SJCRH30 (cell line): ENCODE results near the gene CHPT1. TPM values are rescaled to one million over a fixed set of nuclear protein-coding genes. Genes with fewer than 3 reads are reported as not detected.
"Not testable (repeated sequence)": the region's sequence is repeated elsewhere in the genome, so short reads cannot be mapped to it uniquely, and the experiment has no call there.

Experiments used
- DNase-seq, 2 experiments: peaks; one replicate each; pipeline ENCODE4 v3.0.0-alpha.2; 2015 to 2020
- H3K27ac ChIP-seq: fragments of 250-450 bp; sonication (Bioruptor Pico); 2 replicates; pipeline ENCODE4 v1.5.1; 2020; ENCODE audit warnings: mild to moderate bottlenecking, moderate library complexity
- H3K27me3 ChIP-seq: fragments of 250-450 bp; sonication (Bioruptor Pico); 2 replicates; pipeline ENCODE4 v1.5.1; 2020; ENCODE audit warnings: mild to moderate bottlenecking, moderate library complexity
- H3K36me3 ChIP-seq: fragments of 250-450 bp; sonication (Bioruptor Pico); 2 replicates; pipeline ENCODE4 v1.5.1; 2020; ENCODE audit warnings: mild to moderate bottlenecking, moderate library complexity
- H3K4me1 ChIP-seq: fragments of 250-450 bp; sonication (Bioruptor Pico); 2 replicates; pipeline ENCODE4 v1.5.1; 2020; ENCODE audit warnings: mild to moderate bottlenecking, moderate library complexity
- H3K4me3 ChIP-seq: fragments of 250-450 bp; sonication (Bioruptor Pico); 2 replicates; pipeline ENCODE4 v1.5.1; 2020; ENCODE audit warnings: mild to moderate bottlenecking, moderate library complexity
- H3K9me3 ChIP-seq: fragments of 250-450 bp; sonication (Bioruptor Pico); replicated peaks from 2 replicates; pipeline ENCODE4 v1.5.1; 2020; ENCODE audit warnings: mild to moderate bottlenecking, moderate library complexity
- total RNA-seq: library from RNA; depleted of rRNA; stranded (reverse); fragments of >200 nt; shearing (Covaris generic); gene quantifications from 2 replicates; pipeline ENCODE4 v1.2.3, GENCODE V29; 2014; rRNA removed

CHPT1 gene
- 19.7 and 22.4 TPM in 2 replicates for total RNA-seq

GRCh38 chr12:101697197-101697929, at the start of gene CHPT1:
TSS of gene CHPT1 (plus strand) at chr12:101697640. CDS start at chr12:101697862, 222 bp downstream.
- H3K36me3 ChIP-seq, result no peaks in the 10 kb centered on the region
- H3K27ac ChIP-seq, result peak within 1 kb of the TSS; percentile 24; the same call in 1 of the 2 replicates
- H3K27me3 ChIP-seq, result no peaks in the 10 kb centered on the region
- no peaks in the 10 kb centered on the region for H3K9me3 ChIP-seq
- H3K4me1 ChIP-seq, result no peaks in the 10 kb centered on the region
- peak within 1 kb of the TSS; percentile 94 for H3K4me3 ChIP-seq
- DNase-seq, result peak; percentile 71 to 72

DNA sequence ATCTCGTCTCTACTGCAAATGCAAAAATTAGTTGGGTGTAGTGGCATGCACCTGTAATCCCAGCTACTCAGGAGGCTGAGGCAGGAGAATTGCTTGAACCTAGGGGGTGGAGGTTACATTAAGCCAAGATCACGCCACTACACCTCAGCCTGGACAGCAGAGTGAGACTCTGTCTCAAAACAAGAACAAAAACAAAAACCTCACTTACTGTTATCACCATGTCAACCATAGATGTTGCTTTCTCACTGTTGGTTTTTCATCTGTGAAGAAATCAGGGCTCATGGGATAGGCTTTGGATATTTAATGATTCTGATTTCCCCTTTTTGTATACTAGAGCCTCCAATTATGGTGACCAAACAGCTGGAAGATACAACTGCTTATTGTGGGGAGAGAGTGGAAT, 49.7 kb upstream of the CHPT1 start:
- no peaks in the 10 kb centered on the region for H3K9me3 ChIP-seq
- H3K36me3 ChIP-seq, result no peaks in the 10 kb centered on the region
- no peaks in the 10 kb centered on the region for H3K4me1 ChIP-seq
- H3K27me3 ChIP-seq, result no peaks in the 10 kb centered on the region
- no peak for DNase-seq
- H3K27ac ChIP-seq, result no peak overlapping the region
- H3K4me3 ChIP-seq, result no peak overlapping the region

- H3K27me3 ChIP-seq, result no peaks in the 10 kb centered on the region
- H3K36me3 ChIP-seq, result no peaks in the 10 kb centered on the region
- H3K4me1 ChIP-seq, result no peaks in the 10 kb centered on the region
- H3K9me3 ChIP-seq, result no peaks in the 10 kb centered on the region
- H3K27ac ChIP-seq, result no peak overlapping the region
- DNase-seq, result no peak
- no peak overlapping the region for H3K4me3 ChIP-seq
Observed at GRCh38 chr12:101648195-101648594, 49.2 kb upstream of the CHPT1 start.

DNA sequence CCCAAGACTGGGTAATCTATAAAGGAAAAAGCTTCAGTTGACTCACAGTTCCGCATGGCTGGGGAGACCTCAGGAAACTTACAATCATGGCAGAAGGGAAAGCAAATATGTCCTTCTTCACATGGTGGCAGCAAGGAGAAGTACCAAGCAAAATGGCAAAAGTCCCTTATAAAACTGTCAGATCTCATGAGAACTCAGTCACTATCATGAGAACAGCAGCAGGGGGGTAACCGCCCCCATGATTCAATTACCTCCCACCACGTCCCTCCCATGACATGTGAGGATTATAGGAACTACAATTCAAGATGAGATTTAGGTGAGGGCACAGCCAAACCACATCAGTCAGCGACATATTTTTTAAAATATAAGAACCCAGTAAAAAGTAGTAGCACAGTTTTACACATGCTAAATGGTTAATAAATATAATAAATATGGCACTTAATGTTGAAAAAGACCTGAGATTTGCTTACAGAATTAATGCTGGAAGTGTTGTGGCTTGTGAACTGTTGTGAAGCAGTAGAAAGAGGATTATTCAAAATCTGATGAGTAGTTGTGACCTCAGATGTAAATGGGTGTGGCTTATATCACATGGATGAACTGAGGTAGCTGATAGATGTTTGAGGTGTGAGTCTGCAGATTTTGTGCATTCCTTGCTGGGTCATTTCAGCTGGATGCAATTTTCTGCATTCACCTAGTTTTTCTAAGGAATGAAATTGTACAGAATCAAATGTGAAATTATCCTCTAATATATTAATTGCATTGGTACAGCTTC, 46.9 kb upstream of the CHPT1 start:
- Histone ChIP-seq H3K4me3 (no peak overlapping the region), H3K9me3 (no peaks in the 10 kb centered on the region), H3K4me1 (no peaks in the 10 kb centered on the region), H3K27me3 (no peaks in the 10 kb centered on the region), H3K36me3 (no peaks in the 10 kb centered on the region), H3K27ac (no peak overlapping the region)
- no peak for DNase-seq

GRCh38 chr12:101653030-101653429, 44.4 kb upstream of the CHPT1 start:
- H3K9me3 ChIP-seq, result no peaks in the 10 kb centered on the region; the same call in 1 of the 2 replicates
- no peaks in the 10 kb centered on the region for H3K4me1 ChIP-seq
- 0 out of 2 replicates have a peak, but pooled peaks cover 3% of the 10 kb centered on the region for H3K27me3 ChIP-seq
- no peak for DNase-seq
- no peak overlapping the region for H3K4me3 ChIP-seq
- no peak overlapping the region for H3K27ac ChIP-seq
- no peaks in the 10 kb centered on the region for H3K36me3 ChIP-seq

DNA sequence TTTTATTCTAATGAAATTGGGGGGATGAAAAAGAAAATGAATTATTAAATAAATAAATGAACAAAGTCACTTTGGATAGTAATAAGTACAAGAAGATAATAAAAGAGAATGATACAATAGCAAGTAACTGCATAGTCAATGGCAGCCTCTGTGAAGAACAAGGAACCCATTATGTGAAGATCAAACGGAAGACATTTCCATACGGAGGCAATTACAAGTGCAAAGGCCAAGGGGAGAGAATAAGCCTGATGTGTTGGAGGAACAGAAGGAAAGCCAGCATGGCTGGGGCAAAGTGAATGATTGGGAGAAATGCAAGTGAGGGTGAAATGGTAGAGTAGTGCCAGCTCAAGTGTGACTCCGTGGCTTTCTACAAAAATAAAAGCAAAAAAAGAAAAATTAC, 43.9 kb upstream of the CHPT1 start:
- Histone ChIP-seq H3K27me3 (0 out of 2 replicates have a peak, but pooled peaks cover 3% of the 10 kb centered on the region), H3K36me3 (no peaks in the 10 kb centered on the region), H3K4me3 (no peak overlapping the region), H3K9me3 (no peaks in the 10 kb centered on the region; the same call in 1 of the 2 replicates), H3K4me1 (no peaks in the 10 kb centered on the region), H3K27ac (no peak overlapping the region)
- DNase-seq, result no peak

GRCh38 chr12:101654442-101654841, 43.0 kb upstream of the CHPT1 start:
- Histone ChIP-seq H3K4me1 (no peaks in the 10 kb centered on the region), H3K27ac (no peak overlapping the region), H3K9me3 (no peaks in the 10 kb centered on the region; the same call in 1 of the 2 replicates), H3K4me3 (no peak overlapping the region), H3K27me3 (0 out of 2 replicates have a peak, but pooled peaks cover 3% of the 10 kb centered on the region), H3K36me3 (no peaks in the 10 kb centered on the region)
- no peak for DNase-seq

- H3K9me3 ChIP-seq, result no peaks in the 10 kb centered on the region; the same call in 1 of the 2 replicates
- no peak overlapping the region for H3K27ac ChIP-seq
- DNase-seq, result no peak
- H3K4me1 ChIP-seq, result no peaks in the 10 kb centered on the region
- H3K36me3 ChIP-seq, result no peaks in the 10 kb centered on the region
- H3K4me3 ChIP-seq, result no peak overlapping the region
- 0 out of 2 replicates have a peak, but pooled peaks cover 3% of the 10 kb centered on the region for H3K27me3 ChIP-seq
Observed at GRCh38 chr12:101655393-101655792, 42.0 kb upstream of the CHPT1 start.

DNA sequence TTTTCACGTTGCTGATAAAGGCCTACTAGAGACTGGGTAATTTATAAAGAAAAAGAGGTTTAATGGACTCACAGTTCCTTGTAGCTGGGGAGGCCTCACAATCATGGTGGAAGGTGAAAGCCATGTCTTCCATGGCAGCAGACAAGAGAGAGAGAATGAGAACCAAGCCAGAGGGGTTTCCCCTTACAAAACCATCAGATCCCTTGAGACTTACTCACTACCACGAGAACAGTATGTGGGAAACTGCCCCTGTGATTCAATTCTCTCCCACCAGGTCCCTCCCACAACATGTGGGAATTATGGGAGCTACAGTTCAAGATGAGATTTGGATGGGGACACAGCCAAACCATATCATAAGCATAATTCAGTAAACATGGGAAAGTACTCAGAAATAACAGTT, 36.8 kb upstream of the CHPT1 start:
- H3K4me1 ChIP-seq, H3K9me3 ChIP-seq, H3K36me3 ChIP-seq, H3K27me3 ChIP-seq, H3K4me3 ChIP-seq, H3K27ac ChIP-seq, DNase-seq: not testable (repeated sequence)

DNA sequence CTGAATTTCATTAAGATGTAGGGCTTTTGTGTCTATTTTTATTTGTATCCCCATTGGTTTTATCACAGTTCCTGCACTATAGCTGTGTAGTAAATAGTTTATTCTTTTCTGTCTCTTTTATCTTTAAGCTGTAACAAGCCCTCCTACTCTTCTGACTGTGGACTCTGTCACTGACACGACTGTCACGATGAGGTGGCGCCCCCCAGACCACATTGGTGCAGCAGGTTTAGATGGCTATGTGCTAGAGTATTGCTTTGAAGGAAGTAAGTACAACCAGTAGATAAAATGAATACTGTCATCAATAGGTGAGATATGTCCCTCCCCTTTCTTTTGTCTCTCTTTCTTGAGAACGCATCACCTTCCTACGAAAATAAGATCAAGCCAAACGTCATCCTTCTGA, 34.1 kb upstream of the CHPT1 start:
- Histone ChIP-seq H3K4me3 (no peak overlapping the region), H3K36me3 (no peaks in the 10 kb centered on the region), H3K4me1 (no peaks in the 10 kb centered on the region), H3K27ac (no peak overlapping the region), H3K9me3 (no peaks in the 10 kb centered on the region), H3K27me3 (no peaks in the 10 kb centered on the region)
- no peak for DNase-seq

GRCh38 chr12:101664992-101665391, 32.4 kb upstream of the CHPT1 start:
- no peak for DNase-seq
- H3K36me3 ChIP-seq, result no peaks in the 10 kb centered on the region
- H3K27me3 ChIP-seq, result no peaks in the 10 kb centered on the region
- H3K27ac ChIP-seq, result no peak overlapping the region
- no peaks in the 10 kb centered on the region for H3K9me3 ChIP-seq
- H3K4me1 ChIP-seq, result no peaks in the 10 kb centered on the region
- no peak overlapping the region for H3K4me3 ChIP-seq

DNA sequence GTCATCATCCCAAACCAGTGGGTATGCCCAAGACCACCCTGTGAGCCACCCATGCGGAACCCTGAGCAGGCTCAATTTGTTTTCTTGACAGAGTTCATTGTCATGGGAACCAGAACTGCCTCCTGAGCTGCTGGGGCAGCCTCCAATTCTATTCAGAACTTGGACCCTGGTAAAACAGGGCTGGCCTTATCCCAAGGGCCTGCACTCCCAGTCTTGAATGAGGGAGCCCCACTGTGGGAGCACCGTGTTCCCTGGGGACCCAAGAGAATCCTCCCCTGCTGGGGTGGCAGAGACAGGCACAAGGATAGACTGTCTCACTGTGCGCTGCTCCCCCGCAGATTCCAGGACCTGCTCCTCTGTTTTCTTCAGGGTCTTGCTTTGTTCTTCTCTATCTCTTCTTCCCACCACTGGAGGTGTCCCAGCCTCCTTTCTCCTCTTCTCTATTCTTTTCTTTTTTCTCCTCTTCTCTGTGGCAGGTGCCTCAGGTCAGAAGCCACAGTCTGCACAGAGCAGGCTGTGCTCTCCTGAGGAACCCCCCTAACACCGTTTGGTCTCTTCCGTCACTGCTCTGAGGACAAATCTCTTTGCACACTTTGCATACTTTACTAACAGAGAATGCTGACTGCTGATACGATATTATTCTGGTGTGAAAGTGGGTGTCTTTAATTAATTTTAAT, 31.2 kb upstream of the CHPT1 start:
- Histone ChIP-seq H3K4me1 (no peaks in the 10 kb centered on the region), H3K9me3 (no peaks in the 10 kb centered on the region), H3K4me3 (no peak overlapping the region), H3K27me3 (no peaks in the 10 kb centered on the region), H3K27ac (no peak overlapping the region), H3K36me3 (no peaks in the 10 kb centered on the region)
- no peak for DNase-seq

DNA sequence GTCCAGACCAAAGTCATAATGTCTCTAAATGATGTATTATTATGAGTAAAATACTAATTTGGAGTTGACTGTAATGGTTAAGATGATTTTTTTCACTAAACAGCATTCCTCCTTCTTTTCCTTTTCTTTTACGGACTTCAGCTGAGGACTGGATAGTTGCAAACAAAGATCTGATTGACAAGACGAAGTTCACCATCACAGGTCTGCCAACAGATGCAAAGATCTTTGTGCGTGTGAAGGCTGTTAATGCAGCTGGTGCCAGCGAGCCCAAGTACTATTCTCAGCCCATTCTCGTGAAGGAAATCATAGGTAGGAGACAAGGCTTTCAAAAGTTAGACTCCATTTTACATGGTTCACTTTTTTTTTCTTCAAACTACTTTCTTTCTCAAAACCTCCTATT, 29.8 kb upstream of the CHPT1 start:
- H3K27me3 ChIP-seq, result no peaks in the 10 kb centered on the region; the same call in 1 of the 2 replicates
- H3K27ac ChIP-seq, result no peak overlapping the region
- H3K36me3 ChIP-seq, result no peaks in the 10 kb centered on the region
- no peaks in the 10 kb centered on the region for H3K4me1 ChIP-seq
- no peak for DNase-seq
- no peak overlapping the region for H3K4me3 ChIP-seq
- H3K9me3 ChIP-seq, result no peaks in the 10 kb centered on the region

DNA sequence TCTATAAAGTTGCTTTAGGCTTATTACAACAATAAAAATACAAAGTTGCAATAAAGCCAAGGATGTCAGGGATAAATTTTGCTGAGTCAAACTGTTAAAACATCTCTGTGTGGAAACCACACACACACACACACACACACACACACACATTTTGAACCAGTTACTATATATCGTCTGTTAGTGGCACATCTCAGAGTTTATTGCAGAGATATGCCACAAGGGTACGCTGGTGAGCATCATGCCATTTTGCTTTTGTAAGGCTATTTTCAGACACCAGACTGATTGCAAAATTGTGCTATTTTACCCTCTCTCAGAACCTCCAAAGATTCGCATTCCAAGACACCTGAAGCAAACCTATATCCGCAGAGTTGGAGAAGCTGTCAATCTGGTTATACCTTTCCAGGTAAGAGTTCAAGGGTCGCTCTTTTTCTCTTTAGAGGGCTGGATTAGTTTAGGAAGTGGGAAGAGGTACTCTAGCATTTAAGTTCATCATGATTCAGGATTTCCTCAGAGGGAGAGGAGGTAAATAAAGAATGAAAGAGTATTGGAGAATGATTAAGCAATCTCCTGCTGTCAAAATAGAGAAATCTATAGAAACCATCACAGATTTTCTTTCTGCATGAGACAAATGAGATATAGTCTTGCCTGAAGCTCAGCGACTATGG, 27.3 kb upstream of the CHPT1 start:
- H3K9me3 ChIP-seq, result no peaks in the 10 kb centered on the region
- no peaks in the 10 kb centered on the region for H3K4me1 ChIP-seq
- no peak overlapping the region for H3K27ac ChIP-seq
- DNase-seq, result peak; percentile 9 to 46
- H3K36me3 ChIP-seq, result no peaks in the 10 kb centered on the region
- no peaks in the 10 kb centered on the region; the same call in 1 of the 2 replicates for H3K27me3 ChIP-seq
- H3K4me3 ChIP-seq, result no peak overlapping the region
